ENCODE data around the gene CPTP.

DNA sequence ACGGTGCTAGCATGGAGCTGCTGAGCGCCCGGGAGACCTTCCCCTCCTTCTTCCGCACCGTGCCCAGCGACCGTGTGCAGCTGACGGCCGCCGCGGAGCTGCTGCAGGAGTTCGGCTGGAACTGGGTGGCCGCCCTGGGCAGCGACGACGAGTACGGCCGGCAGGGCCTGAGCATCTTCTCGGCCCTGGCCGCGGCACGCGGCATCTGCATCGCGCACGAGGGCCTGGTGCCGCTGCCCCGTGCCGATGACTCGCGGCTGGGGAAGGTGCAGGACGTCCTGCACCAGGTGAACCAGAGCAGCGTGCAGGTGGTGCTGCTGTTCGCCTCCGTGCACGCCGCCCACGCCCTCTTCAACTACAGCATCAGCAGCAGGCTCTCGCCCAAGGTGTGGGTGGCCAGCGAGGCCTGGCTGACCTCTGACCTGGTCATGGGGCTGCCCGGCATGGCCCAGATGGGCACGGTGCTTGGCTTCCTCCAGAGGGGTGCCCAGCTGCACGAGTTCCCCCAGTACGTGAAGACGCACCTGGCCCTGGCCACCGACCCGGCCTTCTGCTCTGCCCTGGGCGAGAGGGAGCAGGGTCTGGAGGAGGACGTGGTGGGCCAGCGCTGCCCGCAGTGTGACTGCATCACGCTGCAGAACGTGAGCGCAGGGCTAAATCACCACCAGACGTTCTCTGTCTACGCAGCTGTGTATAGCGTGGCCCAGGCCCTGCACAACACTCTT lies 7.6 kb downstream of the CPTP start:
- TF ChIP-seq GATA2 (IDR thresholded peaks at IDR 0.05; ENCODE audit: low read depth, low read length), result no peak
- no peak for TF ChIP-seq GATA3 (IDR thresholded peaks at IDR 0.05; ENCODE audit: low read depth, low read length)
